ENCODE results near the gene XYLT1. TPM values are rescaled to one million over a fixed set of nuclear protein-coding genes. Genes with fewer than 3 reads are reported as not detected.

XYLT1 gene
- total RNA-seq, 1 experiment from 2014 or later: 14.5 TPM

- H4K8ac ChIP-seq (replicated peaks; ENCODE audit: insufficient read length, low read depth, low read length): no peak overlapping the region
- no peak overlapping the region for H3K4me2 ChIP-seq (ENCODE audit: insufficient read depth, insufficient read length, low read length)
- H4K91ac ChIP-seq (ENCODE audit: insufficient read length, low read depth, low read length): no peak overlapping the region
- Mint-ChIP-seq H3K36me3 (ENCODE audit: insufficient read depth in 1 of 3, low read depth in 3 of 3) (peaks cover 0 to under 1% (median 0%) of the 10 kb centered on the region in 3 experiments; a peak in 1 of 7 replicates), H3K4me3 (no peak overlapping the region), H3K9me3 (no peaks in the 10 kb centered on the region), H3K4me1 (peaks cover 17 to 19% of the 10 kb centered on the region in 2 experiments), H3K27me3 (ENCODE audit: low read depth) (no peaks in the 10 kb centered on the region), H3K27ac (peak overlapping the region in 2 of 3 experiments; percentile 31 to 70; a peak in 4 of 7 replicates)
- H2BK15ac ChIP-seq (ENCODE audit: low read depth, low read length): no peak overlapping the region
- H4K5ac ChIP-seq (ENCODE audit: insufficient read length, low read depth, low read length): no peak overlapping the region
- H3K14ac ChIP-seq (ENCODE audit: insufficient read depth, low read length): no peak overlapping the region
- no peak for TF ChIP-seq CTCF (conservative IDR thresholded peaks at IDR 0.05)
- no peak for DNase-seq
- H3K56ac ChIP-seq (ENCODE audit: insufficient read length, low read depth, low read length): no peak overlapping the region
- no peak overlapping the region for H2BK20ac ChIP-seq (ENCODE audit: low read depth, low read length, poor library complexity, severe bottlenecking)
- WGBS (ENCODE audit: extremely low coverage, insufficient read length, low lambda C conversion rate): no CpG with 5 or more reads among the region's 16 CpGs
- no peaks in the 10 kb centered on the region for H3K4me1 ChIP-seq (ENCODE audit: insufficient read depth, low read length)
- H2AFZ ChIP-seq (ENCODE audit: low read length): no peak overlapping the region
- no peaks in the 10 kb centered on the region for H3K79me1 ChIP-seq (ENCODE audit: insufficient read depth, low read depth, low read length, poor library complexity, severe bottlenecking)
- H3K9me3 ChIP-seq (ENCODE audit: control insufficient read depth, low read depth, low read length): no peaks in the 10 kb centered on the region
- H3K27ac ChIP-seq (ENCODE audit: insufficient read length, low read depth, low read length): no peak overlapping the region
- H3K27me3 ChIP-seq (ENCODE audit: insufficient read depth, low read length): no peaks in the 10 kb centered on the region
- H3K9ac ChIP-seq (ENCODE audit: extremely low read depth, insufficient read length, low read length): no peak overlapping the region
- H3T11ph ChIP-seq (ENCODE audit: low read length): no peak overlapping the region
- no peaks in the 10 kb centered on the region for H3K79me2 ChIP-seq (ENCODE audit: insufficient read depth, low read length)
- no peak overlapping the region for H2BK12ac ChIP-seq (ENCODE audit: insufficient read length, low read depth, low read length)
- no peaks in the 10 kb centered on the region for H4K20me1 ChIP-seq (ENCODE audit: control insufficient read depth, insufficient read depth, insufficient read length)
- no peak overlapping the region for H2AK5ac ChIP-seq (ENCODE audit: insufficient read length, low read length)
- H3K4ac ChIP-seq (ENCODE audit: low read depth, low read length): no peak overlapping the region
- no peak overlapping the region for H3K18ac ChIP-seq (ENCODE audit: insufficient read length, low read depth, low read length)
- no peaks in the 10 kb centered on the region for H3K23me2 ChIP-seq (ENCODE audit: insufficient read length, low read depth, low read length, poor library complexity, severe bottlenecking)
- no peak overlapping the region for H2BK120ac ChIP-seq (ENCODE audit: low read depth, low read length, poor library complexity, severe bottlenecking)
- H3K23ac ChIP-seq (ENCODE audit: insufficient read length, low read depth, low read length): no peak overlapping the region
- H2BK5ac ChIP-seq (ENCODE audit: insufficient read length, low read length): no peak overlapping the region
These were observed 204.0 kb downstream of the XYLT1 start for GRCh38 chr16:17266608-17267313.

Data from H9 (cell line).